K562 (cell line): ENCODE data around the gene ELK1. TPM values are rescaled to one million over a fixed set of nuclear protein-coding genes. Genes with fewer than 3 reads are reported as not detected.
A peak's percentile ranks its signal among the peaks of the same experiment; 100 is the strongest.

Experiments
- AFF1 ChIP-seq, 2 experiments: fragments of 450-650 bp; IDR thresholded peaks; 2 replicates each; pipeline ENCODE4 v1.6.1; 2018; ENCODE audit warnings: mild to moderate bottlenecking in 2 of 2, low read depth in 1 of 2; ENCODE audit not compliant: partially characterized antibody in 2 of 2
- ETV1 ChIP-seq: fragments of 450-650 bp; conservative IDR thresholded peaks from 2 replicates; pipeline ENCODE4 v1.6.1; 2016; ENCODE audit warnings: missing genetic modification characterization, control low read depth, low read depth, missing compliant biosample characterization
- HNRNPLL ChIP-seq: fragments of 200-400 bp; formaldehyde crosslinking; IDR thresholded peaks from 2 replicates; pipeline ENCODE4 v1.6.1; 2017; ENCODE audit warnings: low read length, low read depth, mild to moderate bottlenecking; ENCODE audit not compliant: poor library complexity, severe bottlenecking
- HNRNPUL1 ChIP-seq: fragments of 200-400 bp; formaldehyde crosslinking; IDR thresholded peaks from 2 replicates; pipeline ENCODE4 v1.6.1; 2017; ENCODE audit warnings: low read length
- KHSRP ChIP-seq: fragments of 450-650 bp; IDR thresholded peaks from 2 replicates; pipeline ENCODE4 v1.6.1; 2017
- KLF1 ChIP-seq: fragments of 450-650 bp; IDR thresholded peaks from 2 replicates; pipeline ENCODE4 v1.6.1; 2016; ENCODE audit warnings: missing genetic modification characterization, missing compliant biosample characterization
- MAX ChIP-seq: sonication (generic); formaldehyde crosslinking; IDR thresholded peaks from 2 replicates; pipeline ENCODE4 v1.9.0; 2022; ENCODE audit warnings: mild to moderate bottlenecking, missing genetic modification reagents
- MAZ ChIP-seq, 2 experiments: fragments of 450-650 bp in 1 of 2; sonication (generic) in 1 of 2; formaldehyde crosslinking; IDR thresholded peaks in 1 of 2; conservative IDR thresholded peaks in 1 of 2; 2 replicates each; pipeline versions ENCODE4 v1.4.0 to v1.5.0; 2020; ENCODE audit warnings: mild to moderate bottlenecking in 1 of 2, missing genetic modification reagents in 1 of 2
- MLLT1 ChIP-seq, 2 experiments: fragments of 450-650 bp; IDR thresholded peaks; 2 replicates each; pipeline ENCODE4 v1.6.1; 2016
- MTA2 ChIP-seq: fragments of 450-650 bp; IDR thresholded peaks from 2 replicates; pipeline ENCODE4 v1.6.1; 2016; ENCODE audit warnings: low read depth
- MXI1 ChIP-seq: IDR thresholded peaks from 2 replicates; pipeline ENCODE4 v1.6.1; 2011; ENCODE audit warnings: low read depth, mild to moderate bottlenecking, improper control_type of control experiment, low read length
- NR1H2 ChIP-seq: sonication (generic); formaldehyde crosslinking; IDR thresholded peaks from 2 replicates; pipeline ENCODE4 v1.4.0; 2020; ENCODE audit warnings: mild to moderate bottlenecking, missing genetic modification reagents
- PTTG1 ChIP-seq: fragments of 450-650 bp; IDR thresholded peaks from 2 replicates; pipeline ENCODE4 v1.6.1; 2016; ENCODE audit warnings: low read depth, mild to moderate bottlenecking, missing genetic modification characterization, missing compliant biosample characterization
- SLC30A9 ChIP-seq: fragments of 250-450 bp; sonication (Bioruptor Pico); IDR thresholded peaks from 2 replicates; pipeline ENCODE4 v1.8.0; 2022; ENCODE audit warnings: mild to moderate bottlenecking, moderate library complexity
- SMARCE1 ChIP-seq: fragments of 450-650 bp; IDR thresholded peaks from 2 replicates; pipeline ENCODE4 v1.7.1; 2016; ENCODE audit warnings: mild to moderate bottlenecking
- STAT6 ChIP-seq: sonication (generic); formaldehyde crosslinking; IDR thresholded peaks from 2 replicates; pipeline ENCODE4 v1.8.1; 2023; ENCODE audit warnings: mild to moderate bottlenecking, missing genetic modification reagents
- ZNF347 ChIP-seq: fragments of 450-650 bp; formaldehyde crosslinking; IDR thresholded peaks from 2 replicates; pipeline ENCODE4 v1.4.0; 2020; ENCODE audit warnings: low read depth, mild to moderate bottlenecking, moderate library complexity
- ZNF583 ChIP-seq: fragments of 250-450 bp; sonication (Bioruptor Pico); IDR thresholded peaks from 2 replicates; pipeline ENCODE4 v1.4.0; 2020
- ZNF584 ChIP-seq: fragments of 200-800 bp; sonication (Bioruptor generic); IDR thresholded peaks from 2 replicates; pipeline ENCODE4 v1.6.1; 2016; ENCODE audit warnings: low read depth, mild to moderate bottlenecking, missing genetic modification characterization, missing compliant biosample characterization
- ZNF76 ChIP-seq: fragments of 250-450 bp; sonication (Bioruptor Pico); IDR thresholded peaks from 2 replicates; pipeline ENCODE4 v1.4.0; 2020; ENCODE audit warnings: mild to moderate bottlenecking, moderate library complexity, borderline replicate concordance
- polyA plus RNA-seq, 8 experiments: library from polyadenylated mRNA; depleted of rRNA in 4 of 8; stranded (reverse) in 5 of 8; unstranded in 3 of 8; fragments of >200 nt; fragmentation: Nextera tagmentation in 2 of 8; fragmentation: Illumina TruSeq in 1 of 8; extraction: Ambion mirVana in 2 of 8; extraction: Trizol in 1 of 8; gene quantifications; 2 replicates each; pipeline versions ENCODE4 v1.2.1 to v1.2.3, GENCODE V29; 2011 to 2014; ENCODE audit warnings: inconsistent platforms in 1 of 8, missing spikeins in 1 of 8
- total RNA-seq, 7 experiments: library from RNA; depleted of rRNA in 6 of 7; stranded (reverse); fragments of >200 nt in 6 of 7; fragmentation: Illumina TruSeq in 2 of 7; extraction: Trizol in 2 of 7; gene quantifications; 2 replicates each; pipeline versions ENCODE4 v1.2.1 to v1.2.3, GENCODE V29; 2011 to 2021; ENCODE audit warnings: low replicate concordance in 1 of 7

ELK1 gene
- total and polyA plus RNA-seq, 9 of the 15 experiments (the other 6 are each of a cell fraction or from before 2014, with no cell fraction given) = 4.4 to 74.9 (median 26.5) TPM

- TF ChIP-seq AFF1 (IDR thresholded peaks at IDR 0.05; ENCODE audit: low read depth in 1 of 2, partially characterized antibody in 2 of 2) (peak in 1 of 2 experiments; percentile 70), STAT6 (CRISPR knock-in tag) (peak; percentile 72; the same call in 1 of the 2 replicates), HNRNPLL (peak; percentile 62), ZNF584 (CRISPR knock-in tag) (no peak), MTA2 (no peak), SLC30A9 (CRISPR knock-in tag) (no peak), KLF1 (tag) (peak; percentile 99), MAZ (CRISPR knock-in tag; conservative IDR thresholded peaks at IDR 0.05 in 1 of 2, IDR thresholded peaks at IDR 0.05 in 1 of 2) (peak in 1 of 2 experiments; percentile 58; a peak in 3 of 4 replicates), ZNF583 (no peak), MLLT1 (IDR thresholded peaks at IDR 0.05) (peak; percentile 15 to 63; a peak in 2 of 4 replicates), ZNF347 (CRISPR knock-in tag) (no peak), ZNF76 (CRISPR knock-in tag) (no peak), NR1H2 (CRISPR knock-in tag) (no peak), ETV1 (tag) (peak; percentile 36), MXI1 (no peak; the same call in 1 of the 2 replicates), SMARCE1 (no peak), HNRNPUL1 (no peak), PTTG1 (tag) (no peak), KHSRP (peak; percentile 76; the same call in 1 of the 2 replicates), MAX (peak; percentile 79)
These were observed 8.5 kb upstream of the ELK1 start, which contains the start of gene UXT (continued) for GRCh38 chrX:47658684-47659420.
